MCF 10A (cell line): ENCODE results near the gene MAP3K10. TPM values are rescaled to one million over a fixed set of nuclear protein-coding genes. Genes with fewer than 3 reads are reported as not detected.

Experiments used
- BruUV-seq: library from RNA; stranded (reverse); fragments of 400-500 nt; replicated peaks from 2 replicates; lab custom pipeline; 2021; lab: Mats Ljungman, UMichigan
- CTCF ChIA-PET: fragments of 300-600 bp; sonication (Branson Sonifier 250); formaldehyde crosslinking; extraction: SDS; loops from one replicate; lab custom pipeline; 2021; ENCODE audit warnings: antibody characterized with exemption, inconsistent platforms; lab: Yijun Ruan, JAX
- POLR2A ChIA-PET: fragments of 300-600, 350-650 bp; sonication (Branson Sonifier 250); formaldehyde crosslinking; extraction: SDS; loops from one replicate; lab custom pipeline; 2020; ENCODE audit warnings: antibody characterized with exemption, inconsistent platforms; lab: Yijun Ruan, JAX
- DNase-seq: peaks from one replicate; pipeline ENCODE4 v3.0.0-alpha.2; 2018; ENCODE audit not compliant: unreplicated experiment
- H3K27ac Mint-ChIP-seq: one replicate; pipeline ENCODE4 v1.8.0; 2022; ENCODE audit warnings: mild to moderate bottlenecking, low read depth, mixed read lengths; ENCODE audit not compliant: unreplicated experiment
- H3K27me3 Mint-ChIP-seq: one replicate; pipeline ENCODE4 v1.8.0; 2022; ENCODE audit warnings: mixed read lengths; ENCODE audit not compliant: insufficient read depth, unreplicated experiment
- H3K36me3 Mint-ChIP-seq: one replicate; pipeline ENCODE4 v1.8.0; 2022; ENCODE audit warnings: mild to moderate bottlenecking, moderate library complexity, mixed read lengths; ENCODE audit not compliant: insufficient read depth, unreplicated experiment
- H3K4me1 Mint-ChIP-seq: one replicate; pipeline ENCODE4 v1.8.0; 2022; ENCODE audit warnings: mixed read lengths; ENCODE audit not compliant: insufficient read depth, unreplicated experiment
- H3K4me3 Mint-ChIP-seq: one replicate; pipeline ENCODE4 v1.8.0; 2022; ENCODE audit warnings: mild to moderate bottlenecking, moderate library complexity, mixed read lengths; ENCODE audit not compliant: unreplicated experiment
- H3K9me3 Mint-ChIP-seq: one replicate; pipeline ENCODE4 v1.8.0; 2022; ENCODE audit warnings: mixed read lengths; ENCODE audit not compliant: unreplicated experiment
- CTCF ChIP-seq: fragments of 200-600 bp; IDR thresholded peaks from one replicate; pipeline ENCODE4 v1.8.0; 2022; ENCODE audit warnings: antibody characterized with exemption, mild to moderate bottlenecking; ENCODE audit not compliant: unreplicated experiment
- intact Hi-C: fragments of 100-400 bp; cut with micrococcal nuclease; formaldehyde crosslinking; loops from 2 replicates; pipeline ENCODE4 v1.14.1; 2022
- total RNA-seq: library from RNA; stranded (reverse); gene quantifications from 2 replicates; pipeline ENCODE4 v1.2.3, GENCODE V29; 2022

Gene MAP3K10
- total RNA-seq, 1 experiment from 2014 or later, result 17.1 TPM

DNA sequence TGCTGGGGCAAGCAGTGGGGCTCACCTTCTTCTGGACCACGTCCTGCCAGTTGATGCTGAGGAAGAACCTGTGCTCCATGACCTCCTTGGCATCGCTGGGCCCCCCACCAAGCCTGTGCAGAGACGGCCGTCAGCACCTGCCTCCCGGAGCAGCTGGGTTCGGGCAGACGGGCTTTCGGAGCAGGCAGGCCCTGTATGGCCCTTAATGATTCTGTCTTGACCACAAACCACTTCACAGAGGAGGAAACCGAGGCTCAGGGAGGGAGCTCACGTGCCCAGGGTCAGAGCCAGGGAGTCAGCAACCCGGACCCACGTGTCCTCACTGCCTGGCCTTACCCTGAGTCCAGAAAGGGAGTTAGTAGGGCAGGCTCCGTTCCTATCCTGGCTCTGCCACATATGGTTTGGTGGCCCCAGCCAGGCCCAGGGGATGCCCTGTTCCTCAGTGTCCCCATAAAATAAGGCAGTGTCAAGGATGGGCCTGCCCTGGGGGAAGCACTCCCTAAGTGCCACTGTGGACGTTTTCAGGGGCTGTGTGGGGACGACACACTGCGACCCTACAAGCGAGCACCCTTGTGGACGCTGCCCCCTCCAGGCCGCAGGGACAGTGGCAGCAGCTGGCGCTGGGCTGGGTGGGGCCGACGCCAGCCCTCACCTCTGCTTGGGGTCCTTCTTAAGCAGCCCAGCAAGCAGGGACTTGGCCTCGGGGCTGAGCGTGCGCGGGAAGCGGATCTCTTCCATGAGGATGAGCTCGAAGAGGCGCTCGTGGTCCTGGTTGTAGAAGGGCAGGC lies 44.2 kb downstream of the MAP3K10 start:
- DNase-seq, result no peak
- Mint-ChIP-seq H3K4me1 (no peaks in the 10 kb centered on the region), H3K9me3 (no peaks in the 10 kb centered on the region), H3K36me3 (peaks cover 67% of the 10 kb centered on the region), H3K27me3 (no peaks in the 10 kb centered on the region), H3K27ac (no peak overlapping the region), H3K4me3 (no peak overlapping the region)
- CTCF ChIA-PET, result interaction anchor here (0.5 to 1.1 kb wide), 3 partner anchors 14 to 88 kb away, joined by 3 to 5 read pairs (median 3); no protein-coding TSS in a partner anchor
- intact Hi-C loops, result no loop called here
- POLR2A ChIA-PET, result no interaction called here
- peak; percentile 24 for TF ChIP-seq CTCF
- no TSS peak for BruUV-seq

DNA sequence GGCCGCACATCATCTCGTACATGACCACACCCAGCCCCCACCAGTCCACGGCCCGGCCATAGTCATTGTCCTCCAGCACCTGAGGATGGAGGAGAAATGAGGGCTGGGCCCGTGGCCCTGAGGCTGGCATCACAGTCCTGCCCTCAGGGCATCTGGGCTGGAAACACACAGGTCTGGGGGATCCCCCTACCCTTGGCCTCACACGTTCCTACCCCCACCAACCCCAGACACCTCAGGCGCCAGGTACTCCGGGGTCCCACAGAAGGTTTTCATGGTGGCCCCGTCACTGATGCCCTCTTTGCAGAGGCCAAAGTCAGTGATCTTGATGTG lies 44.8 kb downstream of the MAP3K10 start:
- intact Hi-C loops, result no loop called here
- no peak for TF ChIP-seq CTCF
- H3K4me3 Mint-ChIP-seq, result no peak overlapping the region
- no peak for DNase-seq
- POLR2A ChIA-PET, result no interaction called here
- no TSS peak for BruUV-seq
- CTCF ChIA-PET, result interaction anchor here (0.9 to 1.1 kb wide), 3 partner anchors 8 to 23 kb away, joined by 3 read pairs; no protein-coding TSS in a partner anchor
- no peaks in the 10 kb centered on the region for H3K4me1 Mint-ChIP-seq
- H3K36me3 Mint-ChIP-seq, result peaks cover 72% of the 10 kb centered on the region
- no peaks in the 10 kb centered on the region for H3K9me3 Mint-ChIP-seq
- H3K27ac Mint-ChIP-seq, result no peak overlapping the region
- no peaks in the 10 kb centered on the region for H3K27me3 Mint-ChIP-seq

GRCh38 chr19:40236366-40236765 lies 45.1 kb downstream of the MAP3K10 start:
- no peak for DNase-seq
- ChIA-PET POLR2A (no interaction called here), CTCF (interaction anchor here (0.9 to 1.1 kb wide), 3 partner anchors 9 to 24 kb away, joined by 3 read pairs; no protein-coding TSS in a partner anchor)
- H3K27me3 Mint-ChIP-seq, result no peaks in the 10 kb centered on the region
- H3K4me3 Mint-ChIP-seq, result no peak overlapping the region
- no TSS peak for BruUV-seq
- H3K4me1 Mint-ChIP-seq, result no peaks in the 10 kb centered on the region
- H3K36me3 Mint-ChIP-seq, result peaks cover 75% of the 10 kb centered on the region
- H3K27ac Mint-ChIP-seq, result no peak overlapping the region
- no peaks in the 10 kb centered on the region for H3K9me3 Mint-ChIP-seq
- no peak for TF ChIP-seq CTCF
- intact Hi-C loops, result no loop called here

- H3K4me1 Mint-ChIP-seq, result no peaks in the 10 kb centered on the region
- H3K27me3 Mint-ChIP-seq, result no peaks in the 10 kb centered on the region
- peaks cover 75% of the 10 kb centered on the region for H3K36me3 Mint-ChIP-seq
- no TSS peak for BruUV-seq
- intact Hi-C loops, result no loop called here
- no peaks in the 10 kb centered on the region for H3K9me3 Mint-ChIP-seq
- ChIA-PET CTCF (interaction anchor here (0.7 kb wide), 1 partner anchor 24 kb away, joined by 3 read pairs; no protein-coding TSS in a partner anchor), POLR2A (no interaction called here)
- no peak for DNase-seq
- no peak overlapping the region for H3K4me3 Mint-ChIP-seq
- no peak for TF ChIP-seq CTCF
- no peak overlapping the region for H3K27ac Mint-ChIP-seq
These were observed 46.6 kb downstream of the MAP3K10 start for GRCh38 chr19:40237791-40238190.
